ENCODE measurements around the gene RPL13. TPM values are rescaled to one million over a fixed set of nuclear protein-coding genes. Genes with fewer than 3 reads are reported as not detected.

RPL13 gene
- total RNA-seq, 1 donor from 2014 or later, result 2,013 TPM

DNA sequence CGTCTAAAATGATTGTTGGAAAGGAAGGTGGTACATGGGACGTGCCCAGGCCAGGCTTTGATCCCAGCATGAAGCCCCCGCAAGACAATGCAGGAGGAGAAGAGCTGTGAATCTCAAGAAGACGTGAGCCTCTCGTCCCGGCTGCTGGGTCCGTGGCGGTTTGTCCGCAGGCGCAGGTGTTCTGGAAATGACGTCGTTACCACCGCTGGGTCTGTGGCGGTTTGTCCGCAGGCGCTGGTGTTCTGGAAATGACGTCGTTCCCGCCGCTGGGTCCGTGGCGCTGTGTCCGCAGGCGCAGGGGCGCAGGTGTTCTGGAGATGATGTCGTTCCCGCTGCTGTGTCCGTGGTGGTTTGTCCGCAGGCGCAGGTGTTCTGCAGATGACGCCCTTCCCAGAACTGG lies 38.2 kb upstream of the RPL13 start:
- Mint-ChIP-seq H3K27me3 (ENCODE audit: low read depth) (no peaks in the 10 kb centered on the region), H3K36me3 (ENCODE audit: low read depth) (peaks cover 21% of the 10 kb centered on the region), H3K4me3 (no peak overlapping the region), H3K9me3 (no peaks in the 10 kb centered on the region), H3K4me1 (peaks cover 13% of the 10 kb centered on the region), H3K27ac (ENCODE audit: unreplicated experiment) (no peak overlapping the region)
- TF ChIP-seq, protein P1, sequence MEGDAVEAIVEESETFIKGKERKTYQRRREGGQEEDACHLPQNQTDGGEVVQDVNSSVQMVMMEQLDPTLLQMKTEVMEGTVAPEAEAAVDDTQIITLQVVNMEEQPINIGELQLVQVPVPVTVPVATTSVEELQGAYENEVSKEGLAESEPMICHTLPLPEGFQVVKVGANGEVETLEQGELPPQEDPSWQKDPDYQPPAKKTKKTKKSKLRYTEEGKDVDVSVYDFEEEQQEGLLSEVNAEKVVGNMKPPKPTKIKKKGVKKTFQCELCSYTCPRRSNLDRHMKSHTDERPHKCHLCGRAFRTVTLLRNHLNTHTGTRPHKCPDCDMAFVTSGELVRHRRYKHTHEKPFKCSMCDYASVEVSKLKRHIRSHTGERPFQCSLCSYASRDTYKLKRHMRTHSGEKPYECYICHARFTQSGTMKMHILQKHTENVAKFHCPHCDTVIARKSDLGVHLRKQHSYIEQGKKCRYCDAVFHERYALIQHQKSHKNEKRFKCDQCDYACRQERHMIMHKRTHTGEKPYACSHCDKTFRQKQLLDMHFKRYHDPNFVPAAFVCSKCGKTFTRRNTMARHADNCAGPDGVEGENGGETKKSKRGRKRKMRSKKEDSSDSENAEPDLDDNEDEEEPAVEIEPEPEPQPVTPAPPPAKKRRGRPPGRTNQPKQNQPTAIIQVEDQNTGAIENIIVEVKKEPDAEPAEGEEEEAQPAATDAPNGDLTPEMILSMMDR (conservative IDR thresholded peaks at IDR 0.05), result no peak
- no peak for DNase-seq (ENCODE audit: low read depth, low spot score)

DNA sequence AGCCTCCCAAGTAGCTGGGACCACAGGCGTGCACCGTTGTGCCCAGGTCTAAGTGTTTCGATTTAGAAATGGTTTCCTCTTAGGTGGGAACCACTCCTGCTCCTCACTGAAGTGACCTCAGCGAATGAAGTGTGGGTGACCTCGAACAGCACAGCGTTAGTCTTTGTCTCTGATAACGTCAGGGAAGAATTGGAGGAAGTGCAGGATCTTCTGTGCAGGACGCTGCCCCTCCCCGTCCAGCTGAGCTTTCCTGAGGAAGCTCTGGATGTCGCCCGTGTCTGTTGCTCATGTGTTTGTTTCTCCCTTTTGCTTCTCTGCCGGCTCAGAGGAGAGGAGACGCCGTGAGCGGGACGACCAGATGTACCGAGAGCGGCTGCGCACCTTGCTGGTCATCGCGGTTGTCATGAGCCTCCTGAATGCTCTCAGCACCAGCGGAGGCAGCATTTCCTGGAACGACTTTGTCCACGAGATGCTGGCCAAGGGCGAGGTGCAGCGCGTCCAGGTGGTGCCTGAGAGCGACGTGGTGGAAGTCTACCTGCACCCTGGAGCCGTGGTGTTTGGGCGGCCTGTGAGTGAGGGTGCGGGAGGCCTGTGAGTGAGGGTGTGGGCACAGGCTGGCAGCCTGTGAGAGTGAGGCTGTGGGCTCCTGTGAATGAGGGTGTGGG lies 36.7 kb upstream of the RPL13 start:
- Mint-ChIP-seq H3K27ac (ENCODE audit: unreplicated experiment) (peak overlapping the region; percentile 35), H3K4me3 (no peak overlapping the region), H3K4me1 (no peaks in the 10 kb centered on the region), H3K9me3 (no peaks in the 10 kb centered on the region), H3K36me3 (ENCODE audit: low read depth) (peaks cover 8% of the 10 kb centered on the region), H3K27me3 (ENCODE audit: low read depth) (no peaks in the 10 kb centered on the region)
- TF ChIP-seq, protein P1 (conservative IDR thresholded peaks at IDR 0.05), result no peak
- DNase-seq (ENCODE audit: low read depth, low spot score), result no peak

DNA sequence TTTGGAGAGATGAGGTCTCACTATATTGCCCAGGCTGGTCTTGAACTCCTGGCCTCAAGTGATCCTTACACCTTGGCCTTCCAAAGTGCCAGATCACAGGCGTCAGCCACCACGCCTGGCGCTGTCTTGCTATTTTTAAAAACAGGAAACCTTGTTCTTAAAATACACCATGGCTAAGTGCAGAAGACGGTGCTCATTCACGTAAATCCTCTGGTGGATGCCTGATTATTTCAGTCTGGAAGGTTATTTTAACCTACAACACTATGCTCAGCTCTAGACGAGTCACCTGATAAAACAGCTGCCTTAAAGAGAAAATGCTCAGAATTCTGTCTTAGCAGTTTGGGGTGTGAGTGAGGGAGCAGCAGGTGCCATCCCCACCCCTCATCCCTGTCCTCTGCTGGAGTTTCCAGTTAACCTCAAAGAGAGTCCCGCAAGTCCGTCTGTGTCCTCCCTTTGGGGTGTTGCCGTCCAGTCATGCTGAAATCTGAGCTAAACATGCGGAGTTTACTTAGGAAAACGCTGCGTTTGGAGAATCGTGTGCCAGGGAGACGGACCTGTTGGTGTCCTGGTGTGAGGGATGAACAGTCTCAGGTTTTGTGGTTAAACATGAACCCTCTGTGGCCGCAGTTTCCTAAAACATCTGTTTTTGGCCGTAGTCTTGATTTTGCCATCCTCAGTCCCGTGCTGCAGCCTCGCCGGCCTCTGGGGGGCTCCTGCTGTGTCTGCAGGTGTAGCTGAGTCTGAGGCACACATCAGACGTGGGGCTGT lies 35.2 kb upstream of the RPL13 start:
- no peak overlapping the region for H3K27ac Mint-ChIP-seq (ENCODE audit: unreplicated experiment)
- H3K4me3 Mint-ChIP-seq, result no peak overlapping the region
- no peaks in the 10 kb centered on the region for H3K4me1 Mint-ChIP-seq
- DNase-seq (ENCODE audit: low read depth, low spot score), result no peak
- no peaks in the 10 kb centered on the region for H3K27me3 Mint-ChIP-seq (ENCODE audit: low read depth)
- TF ChIP-seq, protein P1 (conservative IDR thresholded peaks at IDR 0.05), result no peak
- peaks cover 4% of the 10 kb centered on the region for H3K36me3 Mint-ChIP-seq (ENCODE audit: low read depth)
- no peaks in the 10 kb centered on the region for H3K9me3 Mint-ChIP-seq

DNA sequence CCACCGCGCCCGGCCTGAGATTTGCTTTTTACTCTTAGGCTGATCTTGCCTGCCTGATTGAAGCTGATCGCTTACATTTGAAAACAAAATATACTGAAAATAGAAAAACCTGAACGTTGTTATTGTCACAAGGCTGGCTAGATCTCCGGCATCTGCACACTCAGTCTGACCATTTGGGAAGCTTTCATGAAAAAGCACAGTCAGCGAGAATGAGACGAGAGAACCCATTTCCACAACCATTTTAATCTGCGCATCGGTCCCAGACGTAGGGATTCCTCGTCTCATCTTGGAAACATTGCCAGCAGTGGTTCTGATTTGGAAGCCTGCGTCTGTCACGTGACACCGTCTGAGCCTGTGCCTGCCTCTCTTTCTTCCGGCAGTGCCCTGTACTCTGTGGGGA lies 31.4 kb upstream of the RPL13 start:
- TF ChIP-seq, protein P1 (conservative IDR thresholded peaks at IDR 0.05), result no peak
- Mint-ChIP-seq H3K4me3 (no peak overlapping the region), H3K4me1 (no peaks in the 10 kb centered on the region), H3K36me3 (ENCODE audit: low read depth) (peaks cover 2% of the 10 kb centered on the region), H3K27ac (ENCODE audit: unreplicated experiment) (no peak overlapping the region), H3K9me3 (no peaks in the 10 kb centered on the region), H3K27me3 (ENCODE audit: low read depth) (no peaks in the 10 kb centered on the region)
- no peak for DNase-seq (ENCODE audit: low read depth, low spot score)

DNA sequence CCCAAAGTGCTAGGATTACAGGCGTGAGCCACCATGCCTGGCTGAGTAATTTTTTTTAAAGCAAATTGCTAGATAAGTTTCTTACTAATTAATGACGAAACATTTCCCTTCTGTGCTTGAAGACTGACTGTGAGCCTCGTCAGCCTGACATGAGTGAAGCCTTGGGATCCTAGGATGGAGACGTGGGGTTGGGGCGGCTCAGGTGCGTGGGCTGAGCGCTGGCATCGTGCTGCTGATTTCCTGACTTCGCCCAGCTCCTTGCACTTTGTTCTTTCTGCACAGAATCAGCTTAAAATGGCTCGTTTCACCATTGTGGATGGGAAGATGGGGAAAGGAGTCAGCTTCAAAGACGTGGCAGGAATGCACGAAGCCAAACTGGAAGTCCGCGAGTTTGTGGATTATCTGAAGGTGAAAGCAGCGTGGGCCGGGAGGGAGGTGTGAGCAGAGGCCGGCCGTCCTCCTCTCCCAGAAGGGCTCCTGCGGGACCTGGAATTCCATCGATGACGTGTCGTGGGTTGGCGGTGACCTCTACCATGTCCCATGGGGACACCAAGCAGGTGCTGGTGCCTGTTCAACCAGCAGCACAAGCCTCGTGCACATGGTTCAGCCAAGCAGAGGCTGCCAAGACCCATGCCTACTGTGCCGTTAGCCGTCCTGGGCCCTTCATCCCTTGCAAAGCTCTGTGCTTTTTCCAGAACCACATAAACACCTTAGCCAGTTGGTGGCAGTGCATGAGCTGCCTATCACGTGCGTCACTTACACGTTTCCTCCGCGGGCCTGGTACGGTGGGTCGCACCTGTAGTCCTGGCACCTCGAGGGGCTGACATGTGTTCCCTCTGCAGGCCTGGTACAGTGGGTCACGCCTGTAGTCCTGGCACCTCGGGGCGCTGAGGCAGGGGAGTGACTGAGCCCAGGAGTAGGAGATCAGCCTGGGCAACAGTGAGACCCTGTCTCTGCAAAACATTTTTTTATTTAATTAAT lies 29.8 kb upstream of the RPL13 start:
- Mint-ChIP-seq H3K27ac (ENCODE audit: unreplicated experiment) (no peak overlapping the region), H3K4me3 (no peak overlapping the region), H3K9me3 (no peaks in the 10 kb centered on the region), H3K4me1 (no peaks in the 10 kb centered on the region), H3K27me3 (ENCODE audit: low read depth) (no peaks in the 10 kb centered on the region), H3K36me3 (ENCODE audit: low read depth) (peaks cover 11% of the 10 kb centered on the region)
- TF ChIP-seq, protein P1 (conservative IDR thresholded peaks at IDR 0.05), result no peak
- no peak for DNase-seq (ENCODE audit: low read depth, low spot score)
